ENCODE results near the gene GALNT9.

DNA sequence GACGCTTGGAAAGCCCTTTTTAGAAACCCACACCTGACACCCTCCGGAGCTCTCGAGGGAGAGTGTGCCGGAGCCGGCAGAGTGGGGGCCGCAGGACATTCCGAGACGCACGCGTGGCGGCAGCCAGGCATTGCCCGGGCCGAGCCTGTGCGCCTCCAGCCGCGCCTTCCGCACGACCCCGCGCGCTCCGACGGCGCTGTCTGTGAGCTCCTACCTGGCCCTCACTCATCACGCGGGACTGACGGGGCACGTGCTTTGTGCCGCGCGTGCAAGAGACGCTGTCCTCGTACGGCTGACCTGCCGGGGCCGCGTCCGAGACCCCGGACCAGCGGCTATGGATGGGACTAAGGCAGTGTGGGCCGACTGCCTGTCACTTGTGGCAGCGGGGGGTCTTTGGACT lies 5.2 kb downstream of the GALNT9 start:
- TF ChIP-seq CTCF (IDR thresholded peaks at IDR 0.05): no peak
- no peak for TF ChIP-seq POLR2A (IDR thresholded peaks at IDR 0.05)
- TF ChIP-seq POLR2AphosphoS5 (IDR thresholded peaks at IDR 0.05): no peak

All from prostate gland (tissue), 2 donors.